AG04450 (cell line): ENCODE measurements around the gene METTL9. TPM values are rescaled to one million over a fixed set of nuclear protein-coding genes. Genes with fewer than 3 reads are reported as not detected.

ENCODE experiments used
- polyA plus RNA-seq: library from polyadenylated mRNA; depleted of rRNA; stranded (reverse); fragments of >200 nt; gene quantifications from 2 replicates; pipeline ENCODE4 v1.2.3, GENCODE V29; 2011; rRNA removed
- small RNA-seq: library from RNA; depleted of rRNA; stranded (forward); fragments of <200 nt; gene quantifications from one replicate; pipeline ENCODE3, GENCODE V24; 2012; ENCODE audit warnings: low read depth; ENCODE audit not compliant: insufficient read length

Gene METTL9
- polyA plus RNA-seq, 1 experiment, result 142 TPM

Small RNA genes lying within 50 kb of the gene (small RNA-seq; reads per million reads assigned to genes)
- gene RF00478 (not detected), gene RNU6-1005P (1.3 reads per million), gene RNU6-196P (not detected)

Other genes starting within 250 kb of the METTL9 start
- gene IGSF6, start 53.0 kb downstream of the METTL9 start, polyA plus RNA-seq, result not detected in 2 replicates
- gene OTOA, start 64.4 kb downstream of the METTL9 start, polyA plus RNA-seq, result not detected in 2 replicates